AML-193 (cell line): ENCODE data around the gene NXPE4.
"Not testable (repeated sequence)": the region's sequence is repeated elsewhere in the genome, so short reads cannot be mapped to it uniquely, and the experiment has no call there.

Experiments
- DNase-seq, 2 experiments: peaks; one replicate each; lab custom pipeline; 2025; lab: John Stamatoyannopoulos, UW

The NXPE4 gene

GRCh38 chr11:114595571-114595970 is at the start of gene NXPE4:
TSS of gene NXPE4 (minus strand) at chr11:114595786. CDS start at chr11:114594759, 1,027 bp downstream.
- DNase-seq: no peak

GRCh38 chr11:114639440-114639839 is 43.9 kb upstream of the NXPE4 start:
- DNase-seq: not testable (repeated sequence)

- not testable (repeated sequence) for DNase-seq
Observed at GRCh38 chr11:114631445-114631965, 35.9 kb upstream of the NXPE4 start.

GRCh38 chr11:114625294-114625693 is 29.7 kb upstream of the NXPE4 start:
- no peak for DNase-seq

GRCh38 chr11:114624455-114625207 is 29.0 kb upstream of the NXPE4 start:
- DNase-seq: no peak

GRCh38 chr11:114623720-114624119 is 28.1 kb upstream of the NXPE4 start:
- DNase-seq: no peak

GRCh38 chr11:114622858-114623257 is 27.3 kb upstream of the NXPE4 start:
- no peak for DNase-seq

- DNase-seq: no peak
Observed at GRCh38 chr11:114621950-114622809, 26.6 kb upstream of the NXPE4 start.

GRCh38 chr11:114621072-114621471 is 25.5 kb upstream of the NXPE4 start:
- DNase-seq: no peak

GRCh38 chr11:114619659-114620173 is 24.1 kb upstream of the NXPE4 start:
- no peak for DNase-seq

GRCh38 chr11:114618139-114618538 is 22.6 kb upstream of the NXPE4 start:
- no peak for DNase-seq

- DNase-seq: no peak
Observed at GRCh38 chr11:114617157-114618124, 21.9 kb upstream of the NXPE4 start.

- DNase-seq: no peak
Observed at GRCh38 chr11:114616516-114616915, 20.9 kb upstream of the NXPE4 start.

GRCh38 chr11:114615448-114616361 is 20.1 kb upstream of the NXPE4 start:
- DNase-seq: no peak

GRCh38 chr11:114614127-114614720 is 18.6 kb upstream of the NXPE4 start:
- no peak for DNase-seq

- not testable (repeated sequence) for DNase-seq
Observed at GRCh38 chr11:114613094-114613493, 17.5 kb upstream of the NXPE4 start.

GRCh38 chr11:114612686-114613085 is 17.1 kb upstream of the NXPE4 start:
- DNase-seq: no peak

GRCh38 chr11:114612199-114612598 is 16.6 kb upstream of the NXPE4 start:
- not testable (repeated sequence) for DNase-seq

GRCh38 chr11:114610984-114611944 is 15.7 kb upstream of the NXPE4 start:
- no peak for DNase-seq
